Cortex of kidney (tissue), 1 donor: ENCODE measurements around the gene RNASEH1.

Source experiments
- DNase-seq: peaks from one replicate; lab custom pipeline; 2025; lab: John Stamatoyannopoulos, UW

The RNASEH1 gene

GRCh38 chr2:3553946-3554345, 4.2 kb downstream of the RNASEH1 start:
- DNase-seq, result no peak

- DNase-seq, result no peak
Observed at GRCh38 chr2:3547915-3548314, 10.2 kb downstream of the RNASEH1 start.

- DNase-seq, result no peak
Observed at GRCh38 chr2:3545788-3546478, 12.2 kb downstream of the RNASEH1 start.

- no peak for DNase-seq
Observed at GRCh38 chr2:3543023-3543683, 15.0 kb downstream of the RNASEH1 start.

GRCh38 chr2:3542107-3542506, 16.0 kb downstream of the RNASEH1 start:
- no peak for DNase-seq

- no peak for DNase-seq
Observed at GRCh38 chr2:3539836-3540235, 18.3 kb downstream of the RNASEH1 start.

GRCh38 chr2:3536682-3537632, 21.2 kb downstream of the RNASEH1 start:
- no peak for DNase-seq

- no peak for DNase-seq
Observed at GRCh38 chr2:3535794-3536681, 22.1 kb downstream of the RNASEH1 start.

- DNase-seq, result no peak
Observed at GRCh38 chr2:3535467-3535793, 22.7 kb downstream of the RNASEH1 start.

GRCh38 chr2:3534251-3534814, 23.8 kb downstream of the RNASEH1 start:
- no peak for DNase-seq

GRCh38 chr2:3533836-3534235, 24.3 kb downstream of the RNASEH1 start:
- no peak for DNase-seq

GRCh38 chr2:3532941-3533340, 25.2 kb downstream of the RNASEH1 start:
- DNase-seq, result no peak

GRCh38 chr2:3529316-3530025, 28.7 kb downstream of the RNASEH1 start:
- no peak for DNase-seq

GRCh38 chr2:3527886-3528785, 30.0 kb downstream of the RNASEH1 start:
- DNase-seq, result no peak

- DNase-seq, result no peak
Observed at GRCh38 chr2:3526871-3527270, 31.3 kb downstream of the RNASEH1 start.

GRCh38 chr2:3523551-3524041, 34.5 kb downstream of the RNASEH1 start:
- no peak for DNase-seq

- no peak for DNase-seq
Observed at GRCh38 chr2:3522961-3523421, 35.1 kb downstream of the RNASEH1 start.

GRCh38 chr2:3520591-3520990, 37.5 kb downstream of the RNASEH1 start:
- DNase-seq, result no peak
